ENCODE measurements around the gene HSD17B12. TPM values are rescaled to one million over a fixed set of nuclear protein-coding genes. Genes with fewer than 3 reads are reported as not detected.

Gene HSD17B12
- total RNA-seq, 5 donors from 2014 or later (not counting 1 experiment from before 2014, with no cell fraction given) = 17.9 to 25.6 (median 23.8) TPM

- no peaks in the 10 kb centered on the region for H3K27me3 ChIP-seq (replicated peaks in 1 of 2; ENCODE audit: control insufficient read depth in 2 of 2, extremely low read depth in 1 of 2, insufficient read depth in 2 of 2, low read length in 1 of 2)
- Mint-ChIP-seq H3K9me3 (peaks cover 0 to 18% (median 15%) of the 10 kb centered on the region in 3 donors), H3K27me3 (no peaks in the 10 kb centered on the region), H3K36me3 (peaks cover 44% of the 10 kb centered on the region), H3K27ac (no peak overlapping the region), H3K4me3 (no peak overlapping the region), H3K4me1 (peaks cover 0 to 2% (median 0%) of the 10 kb centered on the region in 3 donors)
- H3K4me3 ChIP-seq (ENCODE audit: control insufficient read depth in 1 of 2, extremely low read depth in 1 of 2, low read length in 1 of 2) = no peak overlapping the region
- H3K9me3 ChIP-seq = peaks cover 2% of the 10 kb centered on the region
- peak in 1 of 35 experiments; percentile 17 for DNase-seq
- ChIA-PET CTCF (interaction anchor here (0.6 kb wide), 3 partner anchors 57 to 344 kb away, joined by 4 to 6 read pairs (median 6); no protein-coding TSS in a partner anchor), POLR2A (interaction anchor here (0.5 to 0.7 kb wide), 5 partner anchors 8 to 484 kb away, joined by 3 to 5 read pairs (median 4); no protein-coding TSS in a partner anchor)
- no peak overlapping the region for H3K27ac ChIP-seq (ENCODE audit: low read length)
- ATAC-seq (replicated peaks in 1 of 4) = no peak
- no peaks in the 10 kb centered on the region for H3K36me3 ChIP-seq (ENCODE audit: control insufficient read depth in 2 of 2, extremely low read depth in 1 of 2, insufficient read depth in 1 of 2, low read length in 1 of 2)
- H3K4me1 ChIP-seq (ENCODE audit: control insufficient read depth in 1 of 2, extremely low read depth in 1 of 2, insufficient read depth in 2 of 2, low read length in 2 of 2) = no peaks in the 10 kb centered on the region
- WGBS (ENCODE audit: insufficient coverage) = no CpG with 5 or more reads among the region's 3 CpGs
Observed at GRCh38 chr11:43788421-43788820, 107.9 kb downstream of the HSD17B12 start.

DNA sequence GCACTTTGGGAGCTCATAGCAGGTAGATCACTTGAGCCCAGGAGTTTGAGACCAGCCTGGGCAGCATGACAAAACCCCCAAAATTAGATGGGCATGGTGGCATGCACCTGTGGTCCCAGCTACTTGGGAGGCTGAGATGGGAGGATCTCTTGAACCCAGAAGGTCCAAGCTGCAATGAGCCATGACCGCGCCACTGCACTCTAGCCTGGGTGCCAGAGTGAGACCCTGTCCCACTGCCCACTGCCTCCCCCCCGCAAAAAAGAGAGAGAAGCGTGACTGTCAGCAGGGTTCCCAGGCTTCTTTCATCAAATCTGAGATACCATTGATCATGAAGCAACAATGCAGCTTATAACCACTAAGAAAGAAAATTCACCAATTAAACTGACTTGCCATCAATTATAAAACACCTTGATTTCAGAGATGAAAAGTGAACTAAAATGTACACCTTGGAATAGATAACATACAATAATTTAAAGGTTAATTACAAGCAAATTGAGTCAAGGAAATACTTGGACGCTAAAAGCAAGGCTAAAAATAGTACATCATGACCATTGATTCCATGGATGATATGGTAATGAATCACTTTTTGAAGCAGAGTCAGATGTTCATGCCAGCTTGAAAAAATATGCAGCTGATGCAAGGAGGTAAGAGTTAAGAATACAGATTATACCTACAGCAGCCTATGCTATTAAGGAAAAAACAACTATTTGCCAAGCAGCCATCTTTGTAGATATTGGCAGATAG is 109.3 kb downstream of the HSD17B12 start:
- Mint-ChIP-seq H3K27me3 (no peaks in the 10 kb centered on the region), H3K4me1 (peaks cover 0 to 2% (median 0%) of the 10 kb centered on the region in 3 donors), H3K36me3 (peaks cover 45% of the 10 kb centered on the region), H3K27ac (no peak overlapping the region), H3K4me3 (no peak overlapping the region), H3K9me3 (peaks cover 0 to 7% (median 6%) of the 10 kb centered on the region in 3 donors)
- H3K4me1 ChIP-seq (ENCODE audit: control insufficient read depth in 1 of 2, extremely low read depth in 1 of 2, insufficient read depth in 2 of 2, low read length in 2 of 2) = no peaks in the 10 kb centered on the region
- H3K27me3 ChIP-seq (replicated peaks in 1 of 2; ENCODE audit: control insufficient read depth in 2 of 2, extremely low read depth in 1 of 2, insufficient read depth in 2 of 2, low read length in 1 of 2) = no peaks in the 10 kb centered on the region
- peaks cover 2% of the 10 kb centered on the region for H3K9me3 ChIP-seq
- ATAC-seq (replicated peaks in 1 of 4) (no peak), DNase-seq (no peak)
- ChIA-PET CTCF (no interaction called here), POLR2A (no interaction called here)
- H3K36me3 ChIP-seq (ENCODE audit: control insufficient read depth in 2 of 2, extremely low read depth in 1 of 2, insufficient read depth in 1 of 2, low read length in 1 of 2) = no peaks in the 10 kb centered on the region
- no CpG with 5 or more reads among the region's 5 CpGs for WGBS (ENCODE audit: insufficient coverage)
- H3K4me3 ChIP-seq (ENCODE audit: control insufficient read depth in 1 of 2, extremely low read depth in 1 of 2, low read length in 1 of 2) = no peak overlapping the region
- no peak overlapping the region for H3K27ac ChIP-seq (ENCODE audit: low read length)

GRCh38 chr11:43790444-43790794 is 109.9 kb downstream of the HSD17B12 start:
- Histone ChIP-seq H3K4me3 (ENCODE audit: control insufficient read depth in 1 of 2, extremely low read depth in 1 of 2, low read length in 1 of 2) (no peak overlapping the region), H3K36me3 (ENCODE audit: control insufficient read depth in 2 of 2, extremely low read depth in 1 of 2, insufficient read depth in 1 of 2, low read length in 1 of 2) (no peaks in the 10 kb centered on the region), H3K27me3 (replicated peaks in 1 of 2; ENCODE audit: control insufficient read depth in 2 of 2, extremely low read depth in 1 of 2, insufficient read depth in 2 of 2, low read length in 1 of 2) (no peaks in the 10 kb centered on the region), H3K4me1 (ENCODE audit: control insufficient read depth in 1 of 2, extremely low read depth in 1 of 2, insufficient read depth in 2 of 2, low read length in 2 of 2) (no peaks in the 10 kb centered on the region), H3K9me3 (peaks cover 2% of the 10 kb centered on the region), H3K27ac (ENCODE audit: low read length) (no peak overlapping the region)
- ChIA-PET POLR2A (no interaction called here), CTCF (no interaction called here)
- H3K27me3 Mint-ChIP-seq = no peaks in the 10 kb centered on the region
- peaks cover 0 to 2% (median 0%) of the 10 kb centered on the region in 3 donors for H3K4me1 Mint-ChIP-seq
- no peak overlapping the region for H3K4me3 Mint-ChIP-seq
- WGBS (ENCODE audit: insufficient coverage) = 100% methylated on average over 1 of the region's 4 CpGs
- H3K36me3 Mint-ChIP-seq = peaks cover 45% of the 10 kb centered on the region
- H3K9me3 Mint-ChIP-seq = peaks cover 0 to 3% (median under 1%) of the 10 kb centered on the region in 3 donors
- DNase-seq = no peak
- H3K27ac Mint-ChIP-seq = no peak overlapping the region
- no peak for ATAC-seq (replicated peaks in 1 of 4)

GRCh38 chr11:43797337-43797736 is 116.8 kb downstream of the HSD17B12 start:
- Histone ChIP-seq H3K4me3 (ENCODE audit: control insufficient read depth in 1 of 2, extremely low read depth in 1 of 2, low read length in 1 of 2) (no peak overlapping the region), H3K36me3 (ENCODE audit: control insufficient read depth in 2 of 2, extremely low read depth in 1 of 2, insufficient read depth in 1 of 2, low read length in 1 of 2) (peaks cover 0 to 9% of the 10 kb centered on the region in 2 donors), H3K27me3 (replicated peaks in 1 of 2; ENCODE audit: control insufficient read depth in 2 of 2, extremely low read depth in 1 of 2, insufficient read depth in 2 of 2, low read length in 1 of 2) (no peaks in the 10 kb centered on the region), H3K4me1 (ENCODE audit: control insufficient read depth in 1 of 2, extremely low read depth in 1 of 2, insufficient read depth in 2 of 2, low read length in 2 of 2) (no peaks in the 10 kb centered on the region), H3K27ac (ENCODE audit: low read length) (no peak overlapping the region), H3K9me3 (no peaks in the 10 kb centered on the region)
- no peak for ATAC-seq (replicated peaks in 1 of 4)
- Mint-ChIP-seq H3K4me3 (no peak overlapping the region), H3K27me3 (no peaks in the 10 kb centered on the region), H3K9me3 (no peaks in the 10 kb centered on the region), H3K27ac (no peak overlapping the region), H3K36me3 (peaks cover 61% of the 10 kb centered on the region), H3K4me1 (no peaks in the 10 kb centered on the region)
- DNase-seq = no peak
- CTCF ChIA-PET = no interaction called here
- WGBS (ENCODE audit: insufficient coverage) = no CpG with 5 or more reads among the region's 2 CpGs
- POLR2A ChIA-PET = no interaction called here

GRCh38 chr11:43797866-43798265 is 117.3 kb downstream of the HSD17B12 start:
- H3K27me3 Mint-ChIP-seq = no peaks in the 10 kb centered on the region
- Histone ChIP-seq H3K4me3 (ENCODE audit: control insufficient read depth in 1 of 2, extremely low read depth in 1 of 2, low read length in 1 of 2) (no peak overlapping the region), H3K9me3 (no peaks in the 10 kb centered on the region), H3K27ac (ENCODE audit: low read length) (no peak overlapping the region), H3K4me1 (ENCODE audit: control insufficient read depth in 1 of 2, extremely low read depth in 1 of 2, insufficient read depth in 2 of 2, low read length in 2 of 2) (no peaks in the 10 kb centered on the region), H3K36me3 (ENCODE audit: control insufficient read depth in 2 of 2, extremely low read depth in 1 of 2, insufficient read depth in 1 of 2, low read length in 1 of 2) (peaks cover 0 to 9% of the 10 kb centered on the region in 2 donors), H3K27me3 (replicated peaks in 1 of 2; ENCODE audit: control insufficient read depth in 2 of 2, extremely low read depth in 1 of 2, insufficient read depth in 2 of 2, low read length in 1 of 2) (no peaks in the 10 kb centered on the region)
- no peak overlapping the region for H3K4me3 Mint-ChIP-seq
- DNase-seq (no peak), ATAC-seq (replicated peaks in 1 of 4) (no peak)
- H3K27ac Mint-ChIP-seq = no peak overlapping the region
- H3K4me1 Mint-ChIP-seq = no peaks in the 10 kb centered on the region
- no CpG with 5 or more reads among the region's 2 CpGs for WGBS (ENCODE audit: insufficient coverage)
- POLR2A ChIA-PET = no interaction called here
- CTCF ChIA-PET = no interaction called here
- H3K36me3 Mint-ChIP-seq = peaks cover 62% of the 10 kb centered on the region
- H3K9me3 Mint-ChIP-seq = no peaks in the 10 kb centered on the region

- peaks cover 70% of the 10 kb centered on the region for H3K36me3 Mint-ChIP-seq
- no peak overlapping the region for H3K4me3 Mint-ChIP-seq
- H3K36me3 ChIP-seq (ENCODE audit: control insufficient read depth in 2 of 2, extremely low read depth in 1 of 2, insufficient read depth in 1 of 2, low read length in 1 of 2) = peaks cover 4 to 9% of the 10 kb centered on the region in 2 donors
- H3K9me3 ChIP-seq = no peaks in the 10 kb centered on the region
- no peak overlapping the region for H3K4me3 ChIP-seq (ENCODE audit: control insufficient read depth in 1 of 2, extremely low read depth in 1 of 2, low read length in 1 of 2)
- no peak overlapping the region for H3K27ac ChIP-seq (ENCODE audit: low read length)
- H3K27me3 Mint-ChIP-seq = no peaks in the 10 kb centered on the region
- H3K4me1 Mint-ChIP-seq = no peaks in the 10 kb centered on the region
- ChIA-PET POLR2A (no interaction called here), CTCF (interaction anchor here in 1 of 2 donors (0.7 kb wide), 1 partner anchor 171 kb away, joined by 3 read pairs; no protein-coding TSS in a partner anchor)
- no peaks in the 10 kb centered on the region for H3K4me1 ChIP-seq (ENCODE audit: control insufficient read depth in 1 of 2, extremely low read depth in 1 of 2, insufficient read depth in 2 of 2, low read length in 2 of 2)
- H3K9me3 Mint-ChIP-seq = peaks cover 7 to 16% (median 10%) of the 10 kb centered on the region in 3 donors
- H3K27me3 ChIP-seq (replicated peaks in 1 of 2; ENCODE audit: control insufficient read depth in 2 of 2, extremely low read depth in 1 of 2, insufficient read depth in 2 of 2, low read length in 1 of 2) = no peaks in the 10 kb centered on the region
- no peak for DNase-seq
- H3K27ac Mint-ChIP-seq = no peak overlapping the region
- no peak for ATAC-seq (replicated peaks in 1 of 4)
Observed at GRCh38 chr11:43802509-43802908, 122.0 kb downstream of the HSD17B12 start.
